ENCODE results near the gene ACAP1.

Gene ACAP1

DNA sequence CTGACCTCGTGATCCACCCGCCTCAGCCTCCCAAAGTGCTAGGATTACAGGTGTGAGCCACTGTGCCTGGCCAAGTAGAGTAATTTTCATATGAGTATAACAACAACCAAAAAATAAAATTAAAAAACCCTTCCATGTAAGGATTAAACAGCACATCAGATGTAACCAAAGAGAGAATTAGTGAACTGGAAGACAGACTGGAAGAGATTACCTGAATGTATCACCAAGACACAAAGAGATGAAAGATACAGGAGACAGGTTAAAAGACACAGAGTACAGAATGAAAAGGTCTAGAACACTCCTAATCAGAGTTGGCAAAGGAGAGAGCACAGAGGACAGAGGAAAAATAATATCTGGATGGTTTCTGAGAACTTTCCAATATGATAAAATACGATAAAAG, 42.8 kb downstream of the ACAP1 start:
- no peak overlapping the region for H3K23ac ChIP-seq (ENCODE audit: low read length)
- no peak overlapping the region for H2BK5ac ChIP-seq (ENCODE audit: low read depth, low read length, poor library complexity)
- no peak overlapping the region for H3K4ac ChIP-seq (ENCODE audit: low read depth, low read length)
- peaks cover 7% of the 10 kb centered on the region for H3K79me1 ChIP-seq (ENCODE audit: low read length)
- no peak overlapping the region for H2BK12ac ChIP-seq (ENCODE audit: low read length)
- H2BK120ac ChIP-seq (ENCODE audit: insufficient read depth, low read length, poor library complexity) = no peak overlapping the region
- H4K8ac ChIP-seq (ENCODE audit: low read depth, low read length) = no peak overlapping the region
- H3K27ac ChIP-seq (ENCODE audit: low read depth, low read length) = no peak overlapping the region
- H3K4me3 ChIP-seq (ENCODE audit: low read depth, low read length) = no peak overlapping the region
- no peaks in the 10 kb centered on the region for H3K79me2 ChIP-seq (ENCODE audit: control insufficient read depth, insufficient read depth, low read length, poor library complexity)
- no peak overlapping the region for H4K91ac ChIP-seq (ENCODE audit: low read depth, low read length)
- no peak overlapping the region for H4K12ac ChIP-seq (ENCODE audit: low read depth, low read length)
- H3K9ac ChIP-seq (ENCODE audit: low read length) = no peak overlapping the region
- no peak overlapping the region for H3K18ac ChIP-seq (ENCODE audit: low read length)
- H3K4me2 ChIP-seq (ENCODE audit: low read length) = no peak overlapping the region
- peaks cover 4% of the 10 kb centered on the region for H3K9me3 ChIP-seq (ENCODE audit: insufficient read depth, low read depth, low read length)
- H3K27me3 ChIP-seq (ENCODE audit: insufficient read depth, low read length) = no peaks in the 10 kb centered on the region
- H3K4me1 ChIP-seq (ENCODE audit: control insufficient read depth in 1 of 2, insufficient read depth in 2 of 2, low read length in 2 of 2) = peaks cover 19 to 24% of the 10 kb centered on the region in 2 experiments
- no peak overlapping the region for H3K14ac ChIP-seq (ENCODE audit: low read length)
- no CpG with 5 or more reads among the region's 3 CpGs for WGBS (ENCODE audit: extremely low coverage, insufficient coverage, insufficient read length)
- no peak for DNase-seq
- no peak overlapping the region for H2AFZ ChIP-seq (ENCODE audit: insufficient read depth, low read length, poor library complexity)
- no peak overlapping the region for H2AK5ac ChIP-seq (ENCODE audit: low read length)
- peaks cover 3 to 5% of the 10 kb centered on the region in 2 experiments for H3K36me3 ChIP-seq (ENCODE audit: control insufficient read depth in 1 of 2, insufficient read depth in 2 of 2, low read length in 2 of 2)

DNA sequence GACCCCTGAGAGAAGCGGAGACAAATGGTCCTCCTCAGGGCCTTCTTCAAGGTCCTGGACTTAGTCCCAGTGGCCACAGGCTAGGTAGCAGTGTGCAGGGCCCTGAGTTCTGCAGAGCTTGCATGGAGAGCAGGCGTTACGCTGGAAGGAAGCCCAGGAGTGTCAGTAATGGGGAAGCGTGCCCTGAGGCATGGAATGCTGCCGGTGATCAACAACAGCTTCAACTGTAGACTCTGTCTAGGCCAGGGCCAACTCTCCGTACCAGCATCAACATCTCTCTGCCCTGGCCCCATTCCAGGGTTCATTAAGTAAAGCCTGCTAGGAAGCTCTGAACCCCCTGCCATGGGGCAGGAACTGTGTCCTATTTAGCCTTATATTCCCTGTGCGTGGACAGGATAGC, 44.0 kb downstream of the ACAP1 start:
- Histone ChIP-seq H3K4me3 (ENCODE audit: low read depth, low read length) (no peak overlapping the region), H2BK120ac (ENCODE audit: insufficient read depth, low read length, poor library complexity) (no peak overlapping the region), H3K27me3 (ENCODE audit: insufficient read depth, low read length) (no peaks in the 10 kb centered on the region), H3K79me1 (ENCODE audit: low read length) (peaks cover 7% of the 10 kb centered on the region), H3K9ac (ENCODE audit: low read length) (no peak overlapping the region), H3K14ac (ENCODE audit: low read length) (peak overlapping the region; percentile 70), H2BK12ac (ENCODE audit: low read length) (no peak overlapping the region), H4K8ac (ENCODE audit: low read depth, low read length) (peak overlapping the region; percentile 77), H3K79me2 (ENCODE audit: control insufficient read depth, insufficient read depth, low read length, poor library complexity) (no peaks in the 10 kb centered on the region), H3K4me1 (ENCODE audit: control insufficient read depth in 1 of 2, insufficient read depth in 2 of 2, low read length in 2 of 2) (peaks cover 24 to 25% of the 10 kb centered on the region in 2 experiments), H2AFZ (ENCODE audit: insufficient read depth, low read length, poor library complexity) (peak overlapping the region; percentile 34), H3K18ac (ENCODE audit: low read length) (peak overlapping the region; percentile 53), H4K12ac (ENCODE audit: low read depth, low read length) (peak overlapping the region; percentile 1), H3K4me2 (ENCODE audit: low read length) (peak overlapping the region; percentile 71), H3K4ac (ENCODE audit: low read depth, low read length) (peak overlapping the region; percentile 5), H2BK5ac (ENCODE audit: low read depth, low read length, poor library complexity) (no peak overlapping the region), H3K23ac (ENCODE audit: low read length) (no peak overlapping the region), H3K36me3 (ENCODE audit: control insufficient read depth in 1 of 2, insufficient read depth in 2 of 2, low read length in 2 of 2) (peaks cover 3 to 11% of the 10 kb centered on the region in 2 experiments), H4K91ac (ENCODE audit: low read depth, low read length) (peak overlapping the region; percentile 65), H3K9me3 (ENCODE audit: insufficient read depth, low read depth, low read length) (peaks cover 4% of the 10 kb centered on the region), H2AK5ac (ENCODE audit: low read length) (no peak overlapping the region), H3K27ac (ENCODE audit: low read depth, low read length) (no peak overlapping the region)
- DNase-seq = peak; percentile 87 to 94
- no CpG with 5 or more reads among the region's 7 CpGs for WGBS (ENCODE audit: extremely low coverage, insufficient coverage, insufficient read length)

DNA sequence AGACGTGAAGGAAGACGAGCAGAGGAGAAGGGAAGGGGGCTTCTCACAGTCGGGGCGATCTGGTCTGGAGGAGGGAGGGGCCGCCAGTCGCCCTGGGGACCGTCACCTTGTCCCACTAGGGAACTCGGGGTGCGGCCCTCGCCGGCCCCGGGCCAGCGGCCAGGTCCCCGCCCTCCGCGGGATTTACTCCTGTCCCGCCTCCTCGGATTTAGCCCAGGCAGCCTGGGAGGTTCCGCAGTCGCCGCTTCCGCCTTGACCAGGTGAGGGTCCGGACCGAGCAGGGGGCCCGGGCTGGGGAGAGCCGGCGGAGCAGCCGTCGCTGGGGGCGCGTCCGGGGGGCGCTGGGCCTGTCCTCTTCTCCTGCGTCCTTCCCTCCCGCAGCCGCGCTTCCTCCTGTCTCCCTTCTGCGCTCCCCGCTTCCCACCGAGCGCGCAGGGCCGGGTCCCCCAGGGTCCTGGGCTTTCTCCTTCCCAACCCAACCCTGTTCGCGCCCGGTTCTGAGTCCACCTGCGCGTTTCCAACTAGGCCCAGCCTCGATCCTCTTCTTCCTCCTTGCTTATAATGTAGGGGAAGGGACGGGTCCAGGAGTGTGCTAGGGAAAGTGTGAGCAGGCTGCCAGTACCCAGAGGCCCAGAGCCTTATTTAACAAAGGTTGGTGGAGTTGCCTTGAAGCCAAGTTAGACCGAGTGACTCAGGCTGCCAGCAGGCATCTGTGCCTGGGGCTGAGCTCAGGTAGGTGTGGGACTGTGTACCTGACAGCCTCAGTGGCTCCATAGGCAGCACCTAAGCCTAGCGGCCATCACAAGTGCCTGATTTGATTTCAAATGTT, 44.7 kb downstream of the ACAP1 start, which contains the start of gene TNK1:
TSS of gene TNK1 (plus strand) at position 235 of the 829 bp plus-strand sequence. CDS start 1,838 bp downstream, outside the sequence.
- peak within 1 kb of the TSS; percentile 34 for H2AFZ ChIP-seq (ENCODE audit: insufficient read depth, low read length, poor library complexity)
- peak within 1 kb of the TSS; percentile 16 for H2AK5ac ChIP-seq (ENCODE audit: low read length)
- H3K9me3 ChIP-seq (ENCODE audit: insufficient read depth, low read depth, low read length) = peaks cover 4% of the 10 kb centered on the region
- peaks cover 24 to 25% of the 10 kb centered on the region in 2 experiments for H3K4me1 ChIP-seq (ENCODE audit: control insufficient read depth in 1 of 2, insufficient read depth in 2 of 2, low read length in 2 of 2)
- H3K18ac ChIP-seq (ENCODE audit: low read length) = peak within 1 kb of the TSS; percentile 58
- peak within 1 kb of the TSS; percentile 17 for H3K9ac ChIP-seq (ENCODE audit: low read length)
- H3K23ac ChIP-seq (ENCODE audit: low read length) = no peak within 1 kb of the TSS
- H3K4ac ChIP-seq (ENCODE audit: low read depth, low read length) = peak within 1 kb of the TSS; percentile 18
- peaks cover 7% of the 10 kb centered on the region for H3K79me1 ChIP-seq (ENCODE audit: low read length)
- H4K12ac ChIP-seq (ENCODE audit: low read depth, low read length) = peak within 1 kb of the TSS; percentile 22
- H3K14ac ChIP-seq (ENCODE audit: low read length) = peak within 1 kb of the TSS; percentile 70
- no peak within 1 kb of the TSS for H2BK5ac ChIP-seq (ENCODE audit: low read depth, low read length, poor library complexity)
- peak within 1 kb of the TSS; percentile 77 for H4K8ac ChIP-seq (ENCODE audit: low read depth, low read length)
- H2BK120ac ChIP-seq (ENCODE audit: insufficient read depth, low read length, poor library complexity) = peak within 1 kb of the TSS; percentile 34
- no peak within 1 kb of the TSS for H2BK12ac ChIP-seq (ENCODE audit: low read length)
- peak within 1 kb of the TSS; percentile 71 for H3K4me2 ChIP-seq (ENCODE audit: low read length)
- H4K91ac ChIP-seq (ENCODE audit: low read depth, low read length) = peak within 1 kb of the TSS; percentile 65
- H3K4me3 ChIP-seq (ENCODE audit: low read depth, low read length) = peak within 1 kb of the TSS; percentile 59
- no peak within 1 kb of the TSS for H3K27ac ChIP-seq (ENCODE audit: low read depth, low read length)
- no peaks in the 10 kb centered on the region for H3K27me3 ChIP-seq (ENCODE audit: insufficient read depth, low read length)
- WGBS (ENCODE audit: extremely low coverage, insufficient coverage, insufficient read length) = no CpG with 5 or more reads among the region's 52 CpGs
- peak; percentile 88 to 90 for DNase-seq
- peaks cover 6 to 13% of the 10 kb centered on the region in 2 experiments for H3K36me3 ChIP-seq (ENCODE audit: control insufficient read depth in 1 of 2, insufficient read depth in 2 of 2, low read length in 2 of 2)
- no peaks in the 10 kb centered on the region for H3K79me2 ChIP-seq (ENCODE audit: control insufficient read depth, insufficient read depth, low read length, poor library complexity)

GRCh38 chr17:7382901-7383300, 46.6 kb downstream of the ACAP1 start:
- H3K9ac ChIP-seq (ENCODE audit: low read length) = no peak overlapping the region
- H4K8ac ChIP-seq (ENCODE audit: low read depth, low read length) = no peak overlapping the region
- DNase-seq = no peak
- H3K4me1 ChIP-seq (ENCODE audit: control insufficient read depth in 1 of 2, insufficient read depth in 2 of 2, low read length in 2 of 2) = peaks cover 24 to 25% of the 10 kb centered on the region in 2 experiments
- H4K91ac ChIP-seq (ENCODE audit: low read depth, low read length) = no peak overlapping the region
- H3K27ac ChIP-seq (ENCODE audit: low read depth, low read length) = no peak overlapping the region
- no peak overlapping the region for H3K18ac ChIP-seq (ENCODE audit: low read length)
- no peak overlapping the region for H3K4me3 ChIP-seq (ENCODE audit: low read depth, low read length)
- H3K79me2 ChIP-seq (ENCODE audit: control insufficient read depth, insufficient read depth, low read length, poor library complexity) = no peaks in the 10 kb centered on the region
- WGBS (ENCODE audit: extremely low coverage, insufficient coverage, insufficient read length) = no CpG with 5 or more reads among the region's 10 CpGs
- peaks cover 14 to 22% of the 10 kb centered on the region in 2 experiments for H3K36me3 ChIP-seq (ENCODE audit: control insufficient read depth in 1 of 2, insufficient read depth in 2 of 2, low read length in 2 of 2)
- H3K14ac ChIP-seq (ENCODE audit: low read length) = no peak overlapping the region
- H3K4me2 ChIP-seq (ENCODE audit: low read length) = no peak overlapping the region
- H3K27me3 ChIP-seq (ENCODE audit: insufficient read depth, low read length) = no peaks in the 10 kb centered on the region
- H2BK12ac ChIP-seq (ENCODE audit: low read length) = no peak overlapping the region
- H3K4ac ChIP-seq (ENCODE audit: low read depth, low read length) = no peak overlapping the region
- peaks cover 7% of the 10 kb centered on the region for H3K79me1 ChIP-seq (ENCODE audit: low read length)
- H4K12ac ChIP-seq (ENCODE audit: low read depth, low read length) = no peak overlapping the region
- no peak overlapping the region for H2BK5ac ChIP-seq (ENCODE audit: low read depth, low read length, poor library complexity)
- H3K23ac ChIP-seq (ENCODE audit: low read length) = no peak overlapping the region
- no peak overlapping the region for H2AK5ac ChIP-seq (ENCODE audit: low read length)
- H2AFZ ChIP-seq (ENCODE audit: insufficient read depth, low read length, poor library complexity) = no peak overlapping the region
- H3K9me3 ChIP-seq (ENCODE audit: insufficient read depth, low read depth, low read length) = peaks cover 4% of the 10 kb centered on the region
- H2BK120ac ChIP-seq (ENCODE audit: insufficient read depth, low read length, poor library complexity) = no peak overlapping the region

Measured in trophoblast cell (in vitro differentiated cells and primary cell).